Caco-2 (cell line): ENCODE measurements around the gene HERC5. TPM values are rescaled to one million over a fixed set of nuclear protein-coding genes. Genes with fewer than 3 reads are reported as not detected.

Experiments used
- BruUV-seq: library from RNA; stranded (reverse); fragments of 400-500 nt; replicated peaks from 2 replicates; lab custom pipeline; 2021; lab: Mats Ljungman, UMichigan
- CTCF ChIA-PET: fragments of 300-600 bp; sonication (Branson Sonifier 250); formaldehyde crosslinking; loops from one replicate; lab custom pipeline; 2022; ENCODE audit warnings: antibody characterized with exemption; lab: Charles Lee
- POLR2A ChIA-PET: fragments of 300-600 bp; sonication (Branson Sonifier 250); formaldehyde crosslinking; loops from one replicate; lab custom pipeline; 2022; ENCODE audit warnings: antibody characterized with exemption; lab: Charles Lee
- DNase-seq, 2 experiments: peaks; one replicate each; pipeline versions ENCODE4 v3.0.0 to v3.0.0-alpha.2; 2020 to 2022
- H3K27me3 ChIP-seq: replicated peaks from 2 replicates; pipeline ENCODE4 v1.6.0; 2011; ENCODE audit warnings: low read length; ENCODE audit not compliant: control insufficient read depth, insufficient read depth
- H3K36me3 ChIP-seq: 2 replicates; pipeline ENCODE4 v1.5.1; 2011; ENCODE audit warnings: low read length; ENCODE audit not compliant: control insufficient read depth, insufficient read depth
- H3K4me1 ChIP-seq: fragments of 250-450 bp; sonication (Bioruptor Pico); 2 replicates; pipeline ENCODE4 v1.5.1; 2020; ENCODE audit warnings: mild to moderate bottlenecking
- H3K4me3 ChIP-seq: 2 replicates; pipeline ENCODE4 v1.5.1; 2011; ENCODE audit warnings: low read depth, mild to moderate bottlenecking, control low read depth, low read length
- H3K9me3 ChIP-seq: fragments of 250-450 bp; sonication (Bioruptor Pico); 2 replicates; pipeline ENCODE4 v1.5.1; 2020; ENCODE audit warnings: mild to moderate bottlenecking, moderate library complexity
- H3K27ac Mint-ChIP-seq: one replicate; pipeline ENCODE4 v1.8.0; 2022; ENCODE audit warnings: mixed read lengths; ENCODE audit not compliant: unreplicated experiment
- H3K27me3 Mint-ChIP-seq: one replicate; pipeline ENCODE4 v1.8.0; 2022; ENCODE audit warnings: mixed read lengths; ENCODE audit not compliant: insufficient read depth, unreplicated experiment
- H3K36me3 Mint-ChIP-seq: one replicate; pipeline ENCODE4 v1.8.0; 2022; ENCODE audit warnings: mild to moderate bottlenecking, mixed read lengths; ENCODE audit not compliant: insufficient read depth, unreplicated experiment
- H3K4me1 Mint-ChIP-seq: one replicate; pipeline ENCODE4 v1.8.0; 2022; ENCODE audit warnings: low read depth, mixed read lengths; ENCODE audit not compliant: unreplicated experiment
- H3K4me3 Mint-ChIP-seq: one replicate; pipeline ENCODE4 v1.8.0; 2022; ENCODE audit warnings: mild to moderate bottlenecking, moderate library complexity, mixed read lengths; ENCODE audit not compliant: unreplicated experiment
- H3K9me3 Mint-ChIP-seq: one replicate; pipeline ENCODE4 v1.8.0; 2022; ENCODE audit warnings: mixed read lengths; ENCODE audit not compliant: unreplicated experiment
- CTCF ChIP-seq, 2 experiments: fragments of 200-600 bp in 1 of 2; IDR thresholded peaks; 1 replicate in 1 of 2; 2 replicates in 1 of 2; pipeline versions ENCODE4 v1.5.1 to v1.8.0; 2011 to 2022; ENCODE audit warnings: antibody characterized with exemption in 1 of 2, control low read depth in 1 of 2, inconsistent platforms in 1 of 2, low read depth in 1 of 2, low read length in 1 of 2, mild to moderate bottlenecking in 1 of 2, moderate library complexity in 1 of 2; ENCODE audit not compliant: insufficient read depth in 1 of 2, severe bottlenecking in 1 of 2, unreplicated experiment in 1 of 2
- intact Hi-C: fragments of 100-400 bp; cut with micrococcal nuclease; formaldehyde crosslinking; loops from one replicate; pipeline ENCODE4 v1.10.0; 2022; ENCODE audit not compliant: unreplicated experiment
- total RNA-seq: library from RNA; stranded (reverse); gene quantifications from 2 replicates; pipeline ENCODE4 v1.2.3, GENCODE V29; 2022

The HERC5 gene
- total RNA-seq, 1 experiment from 2014 or later, result 5.6 TPM

- BruUV-seq, result no TSS peak
- H3K9me3 ChIP-seq, result no peaks in the 10 kb centered on the region
- TF ChIP-seq CTCF (IDR thresholded peaks at IDR 0.05; ENCODE audit: insufficient read depth in 1 of 2, low read depth in 1 of 2, low read length in 1 of 2, severe bottlenecking in 1 of 2, unreplicated experiment in 1 of 2), result no peak
- ChIA-PET POLR2A (no interaction called here), CTCF (no interaction called here)
- Mint-ChIP-seq H3K36me3 (no peaks in the 10 kb centered on the region), H3K9me3 (no peaks in the 10 kb centered on the region), H3K4me3 (no peak overlapping the region), H3K27me3 (no peaks in the 10 kb centered on the region), H3K27ac (no peak overlapping the region), H3K4me1 (no peaks in the 10 kb centered on the region)
- intact Hi-C loops, result no loop called here
- H3K4me3 ChIP-seq, result no peak overlapping the region
- H3K4me1 ChIP-seq, result peaks cover 4% of the 10 kb centered on the region; the same call in 1 of the 2 replicates
- no peak for DNase-seq
- H3K36me3 ChIP-seq, result no peaks in the 10 kb centered on the region
- H3K27me3 ChIP-seq, result no peaks in the 10 kb centered on the region
Observed at GRCh38 chr4:88481537-88481936, 24.6 kb downstream of the HERC5 start.

GRCh38 chr4:88489100-88489761, 32.3 kb downstream of the HERC5 start:
- Histone ChIP-seq H3K4me3 (no peak overlapping the region), H3K9me3 (no peaks in the 10 kb centered on the region), H3K27me3 (no peaks in the 10 kb centered on the region), H3K4me1 (no peaks in the 10 kb centered on the region), H3K36me3 (no peaks in the 10 kb centered on the region)
- Mint-ChIP-seq H3K27ac (no peak overlapping the region), H3K4me1 (no peaks in the 10 kb centered on the region), H3K4me3 (no peak overlapping the region), H3K27me3 (no peaks in the 10 kb centered on the region), H3K36me3 (no peaks in the 10 kb centered on the region), H3K9me3 (no peaks in the 10 kb centered on the region)
- intact Hi-C loops, result no loop called here
- no peak for DNase-seq
- ChIA-PET CTCF (no interaction called here), POLR2A (no interaction called here)
- no TSS peak for BruUV-seq
- no peak for TF ChIP-seq CTCF (IDR thresholded peaks at IDR 0.05; ENCODE audit: insufficient read depth in 1 of 2, low read depth in 1 of 2, low read length in 1 of 2, severe bottlenecking in 1 of 2, unreplicated experiment in 1 of 2)

GRCh38 chr4:88497859-88498409, 41.0 kb downstream of the HERC5 start:
- no peak overlapping the region for H3K27ac Mint-ChIP-seq
- H3K9me3 Mint-ChIP-seq, result no peaks in the 10 kb centered on the region
- H3K27me3 Mint-ChIP-seq, result no peaks in the 10 kb centered on the region
- H3K4me3 Mint-ChIP-seq, result no peak overlapping the region
- no TSS peak for BruUV-seq
- H3K4me1 ChIP-seq, result no peaks in the 10 kb centered on the region
- no peaks in the 10 kb centered on the region for H3K27me3 ChIP-seq
- ChIA-PET POLR2A (no interaction called here), CTCF (no interaction called here)
- H3K4me3 ChIP-seq, result no peak overlapping the region
- TF ChIP-seq CTCF (IDR thresholded peaks at IDR 0.05; ENCODE audit: insufficient read depth in 1 of 2, low read depth in 1 of 2, low read length in 1 of 2, severe bottlenecking in 1 of 2, unreplicated experiment in 1 of 2), result no peak
- no peaks in the 10 kb centered on the region for H3K9me3 ChIP-seq
- DNase-seq, result no peak
- intact Hi-C loops, result no loop called here
- no peaks in the 10 kb centered on the region for H3K36me3 Mint-ChIP-seq
- H3K36me3 ChIP-seq, result no peaks in the 10 kb centered on the region
- H3K4me1 Mint-ChIP-seq, result no peaks in the 10 kb centered on the region
